Stimulated activated CD8-positive, alpha-beta memory T cell treated with anti-CD3 and anti-CD28 coated beads, Interleukin-15, amount 100 ng/mL, for 1 hour (primary cell): ENCODE measurements around the gene PXDC1.
"Not testable (repeated sequence)": the region's sequence is repeated elsewhere in the genome, so short reads cannot be mapped to it uniquely, and the experiment has no call there.

Source experiments
- DNase-seq: peaks from one replicate; pipeline ENCODE4 v3.0.0-alpha.2; 2020; ENCODE audit warnings: low read depth

PXDC1 gene

DNA sequence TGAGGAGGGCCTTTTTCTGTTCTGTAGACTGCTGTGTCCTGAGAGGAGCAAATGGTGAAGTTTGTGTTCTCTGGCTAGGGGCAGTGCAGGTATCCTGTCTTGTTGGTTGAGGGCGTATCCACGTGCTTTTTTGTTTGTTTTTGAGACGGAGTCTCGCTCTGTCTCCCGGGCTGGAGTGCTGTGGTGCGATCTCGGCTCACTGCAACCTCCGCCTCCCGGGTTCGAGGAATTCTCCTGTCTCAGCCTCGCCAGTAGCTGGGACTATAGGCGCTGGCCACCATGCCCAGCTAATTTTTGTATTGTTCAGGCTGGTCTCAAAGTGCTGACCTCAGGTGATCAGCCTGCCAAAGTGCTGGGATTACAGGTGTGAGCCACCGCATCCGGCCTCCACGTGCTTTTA lies 10.8 kb upstream of the PXDC1 start:
- no peak for DNase-seq

DNA sequence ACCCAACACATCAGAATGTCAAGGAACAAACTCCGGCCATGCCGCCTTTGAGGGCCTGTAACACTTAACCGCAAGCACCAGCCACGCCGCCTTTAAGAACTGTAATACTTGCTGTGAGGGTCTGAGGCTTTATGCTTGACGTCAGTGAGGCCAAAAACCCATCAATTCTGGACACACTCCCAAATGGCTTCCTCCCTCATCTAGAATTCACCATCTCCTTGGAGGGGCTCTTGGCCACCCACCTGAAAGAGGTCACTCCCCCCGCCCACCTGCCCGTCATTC lies 10.4 kb upstream of the PXDC1 start:
- DNase-seq, result no peak

DNA sequence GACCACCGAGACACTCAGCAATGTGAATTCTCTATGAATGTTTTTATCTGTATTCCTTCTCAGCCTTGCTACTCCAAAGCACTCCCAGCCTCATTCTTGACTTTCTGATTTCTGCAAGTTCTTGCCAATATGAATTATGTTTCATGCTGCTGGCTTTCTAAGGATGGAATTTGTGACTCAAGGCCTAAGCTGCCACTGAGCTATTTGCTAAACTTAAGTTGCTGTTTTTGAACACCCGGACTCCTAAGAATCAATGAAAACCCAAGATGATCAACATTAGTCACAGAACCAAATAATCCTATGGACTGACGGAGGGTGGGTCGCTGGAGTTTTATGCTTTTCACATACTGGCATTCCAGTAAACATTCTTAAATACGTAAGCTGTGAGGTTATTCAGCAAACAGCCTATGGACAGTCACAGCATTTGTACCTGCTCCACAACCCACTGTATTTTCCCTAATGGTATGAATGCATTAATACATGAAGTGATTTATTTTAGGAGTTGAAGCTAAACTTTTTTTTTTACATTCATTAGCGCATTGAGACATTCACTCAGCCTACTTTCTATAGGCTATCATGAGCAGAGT lies 8.2 kb upstream of the PXDC1 start:
- DNase-seq, result no peak

DNA sequence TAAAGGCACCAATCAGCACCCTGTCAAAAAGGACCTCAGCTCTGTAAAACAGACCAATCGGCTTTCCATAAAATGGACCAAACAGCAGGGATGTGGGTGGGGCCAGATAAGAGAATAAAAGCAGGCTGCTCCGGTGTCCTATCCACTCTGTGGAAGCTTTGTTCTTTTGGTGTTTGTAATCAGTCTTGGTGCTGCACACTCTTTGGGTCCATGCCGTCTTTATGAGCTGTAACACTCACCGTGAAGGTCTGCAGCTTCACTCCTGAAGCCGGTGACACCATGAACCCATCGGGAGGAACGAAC lies 7.3 kb upstream of the PXDC1 start:
- DNase-seq, result no peak

DNA sequence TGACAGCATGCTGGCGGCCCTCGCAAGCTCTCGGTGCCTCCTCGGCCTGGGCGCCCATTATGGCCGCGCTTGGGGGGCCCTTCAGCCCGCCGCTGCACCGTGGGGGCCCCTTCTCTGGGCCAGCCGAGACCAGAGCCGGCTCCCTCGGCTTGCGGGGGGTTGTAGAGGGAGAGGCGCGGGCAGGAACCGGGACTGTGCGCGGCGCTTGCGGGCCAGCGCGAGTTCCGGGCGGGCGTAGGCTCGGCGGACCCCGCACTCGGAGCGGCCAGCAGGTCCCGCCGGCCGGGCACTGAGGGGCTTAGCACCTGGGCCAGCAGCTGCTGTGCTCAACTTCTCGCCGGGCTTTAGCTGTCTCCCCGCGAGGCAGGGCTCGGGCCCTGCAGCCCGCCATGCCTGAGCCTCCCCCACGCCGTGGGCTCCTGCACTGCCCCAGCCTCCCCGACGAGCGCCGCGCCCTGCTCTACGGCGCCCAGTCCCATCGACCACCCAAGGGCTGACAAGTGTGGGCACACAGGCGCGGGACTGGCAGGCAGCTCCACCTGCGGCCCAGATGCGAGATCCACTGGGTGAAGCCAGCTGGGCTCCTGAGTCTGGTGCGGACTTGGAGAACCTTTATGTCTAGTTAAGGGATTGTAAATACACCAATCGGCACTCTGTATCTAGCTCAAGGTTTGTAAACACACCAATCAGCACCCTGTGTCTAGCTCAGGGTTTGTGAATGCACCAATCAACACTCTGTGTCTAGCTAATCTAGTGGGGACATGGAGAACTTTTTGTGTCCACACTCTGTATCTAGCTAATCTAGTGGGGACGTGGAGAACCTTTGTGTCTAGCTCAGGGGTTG lies 6.7 kb upstream of the PXDC1 start:
- DNase-seq, result not testable (repeated sequence)

DNA sequence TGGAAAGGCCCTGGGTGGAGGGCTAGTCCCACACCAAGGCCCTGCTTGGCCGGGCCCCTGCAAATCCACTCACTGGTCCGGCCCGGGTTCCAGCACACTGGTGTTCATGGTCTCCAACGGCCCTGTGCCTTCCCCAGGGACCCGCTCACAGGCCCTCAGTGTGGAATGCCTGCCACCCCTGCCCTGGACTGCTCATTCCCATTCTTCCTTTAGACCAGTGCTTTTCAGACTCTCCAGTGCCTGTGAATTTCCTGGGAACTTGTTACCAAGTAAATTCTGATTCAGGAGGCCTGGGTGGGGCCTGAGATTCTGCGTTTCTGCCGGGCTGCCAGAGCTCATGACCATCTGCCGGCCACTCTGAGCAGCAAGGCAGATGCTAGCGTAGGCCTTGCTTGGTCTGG lies 5.7 kb upstream of the PXDC1 start:
- no peak for DNase-seq

DNA sequence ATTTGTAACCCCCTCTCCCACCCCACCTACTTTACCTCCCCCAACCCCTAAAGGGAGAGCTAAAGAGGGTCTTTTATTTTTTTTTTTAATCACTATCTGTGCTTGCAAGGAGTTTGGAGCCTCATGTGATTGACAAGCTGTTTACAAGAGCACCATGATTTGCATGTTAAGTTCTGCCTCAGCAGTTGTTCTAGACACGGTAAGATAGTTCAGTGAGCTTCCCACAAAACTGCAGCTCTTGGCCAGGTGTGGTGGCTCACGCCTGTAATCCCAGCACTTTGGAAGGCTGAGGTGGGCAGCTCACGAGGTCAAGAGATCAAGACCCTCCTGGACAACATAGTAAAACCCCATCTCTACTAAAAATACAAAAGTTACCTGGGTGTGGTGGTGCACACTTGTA lies 5.0 kb upstream of the PXDC1 start:
- no peak for DNase-seq

DNA sequence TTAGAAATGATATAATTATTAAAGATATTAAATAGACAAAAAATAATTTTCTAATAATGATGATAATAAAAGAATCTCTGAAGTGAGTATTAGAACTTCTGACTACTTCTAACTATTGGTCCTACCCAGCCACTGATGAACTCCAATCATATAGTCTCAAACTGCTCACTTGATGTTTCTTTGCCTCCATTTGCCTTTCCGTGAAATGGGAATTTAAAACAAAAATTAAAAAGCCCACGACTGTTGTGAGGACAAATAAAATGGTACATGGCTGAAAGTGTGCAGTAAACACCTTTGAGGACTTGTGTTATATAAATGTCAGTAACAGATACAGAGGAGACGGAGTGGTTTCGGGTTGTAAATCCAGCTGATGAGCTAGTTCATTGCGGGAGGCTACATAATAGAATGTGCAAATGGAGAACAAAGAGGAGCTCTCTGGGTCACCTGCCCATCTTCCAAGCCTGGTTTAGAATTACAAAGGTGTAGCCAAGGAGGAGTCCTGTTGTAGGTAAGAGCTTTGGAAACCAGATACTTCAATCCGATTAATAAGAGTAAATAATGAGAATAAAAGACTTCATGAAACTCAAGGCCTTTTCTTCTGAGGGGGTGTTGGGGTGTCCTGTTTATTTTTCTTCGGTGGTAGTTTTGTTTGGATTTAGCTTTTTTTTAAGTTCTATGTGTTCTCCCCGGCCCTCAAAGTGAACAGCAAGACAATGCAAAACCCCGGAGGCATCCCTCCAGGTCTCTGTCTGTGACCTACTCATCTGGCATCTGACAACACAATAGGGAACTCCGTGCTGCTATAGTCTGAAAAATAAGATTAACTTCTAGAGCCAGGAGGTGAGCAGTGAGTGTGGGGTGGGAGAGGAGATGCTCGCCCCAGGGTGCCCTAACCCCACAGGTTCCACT lies 4.4 kb upstream of the PXDC1 start:
- no peak for DNase-seq

DNA sequence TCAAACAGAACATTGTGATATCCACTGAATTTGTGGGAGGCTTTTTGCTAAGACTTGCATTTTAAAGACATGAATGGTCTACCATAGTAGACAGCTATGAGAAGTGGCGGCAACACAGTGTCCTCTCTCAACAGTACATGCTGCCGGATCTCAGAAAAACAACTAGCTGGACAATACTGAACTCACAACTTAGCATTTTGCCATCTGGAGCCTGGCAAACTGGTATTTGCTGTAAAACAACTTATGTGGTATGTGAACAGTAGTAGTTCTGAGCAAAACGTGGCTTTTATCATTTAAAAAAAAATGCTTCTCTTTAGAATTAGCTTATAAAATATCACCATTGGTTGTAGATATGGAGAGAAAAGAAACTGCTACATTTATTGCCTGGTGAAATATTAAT lies 3.3 kb upstream of the PXDC1 start:
- DNase-seq, result no peak

DNA sequence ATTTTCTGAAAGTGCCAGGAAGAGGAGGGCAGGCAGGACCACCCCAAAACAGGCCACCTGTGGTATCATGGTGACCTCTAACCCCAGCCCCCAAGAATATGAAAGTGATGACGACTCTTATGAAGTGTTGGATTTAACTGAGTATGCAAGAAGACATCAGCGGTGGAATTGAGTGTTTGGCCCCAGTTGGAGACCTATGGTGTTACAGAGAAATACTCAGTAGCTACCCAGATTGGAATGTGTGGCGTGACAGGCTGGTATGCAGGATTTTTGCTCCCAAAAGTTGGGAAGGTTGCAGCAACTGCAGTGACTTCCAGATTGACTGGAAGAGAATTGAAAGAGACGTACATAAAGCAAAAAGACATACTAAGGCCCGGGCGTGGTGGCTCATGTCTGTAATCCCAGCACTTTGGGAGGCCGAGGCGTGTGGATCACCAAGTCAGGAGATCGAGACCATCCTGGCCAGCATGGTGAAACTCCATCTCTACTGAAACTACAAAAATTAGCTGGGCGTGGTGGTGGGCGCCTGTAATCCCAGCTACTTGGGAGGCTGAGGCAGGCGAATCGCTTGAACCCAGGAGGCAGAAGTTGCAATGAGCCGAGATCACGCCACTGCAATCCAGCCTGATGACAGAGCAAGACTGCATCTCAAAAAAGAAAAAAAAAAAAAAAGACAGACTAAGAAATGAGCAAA lies 2.7 kb upstream of the PXDC1 start:
- DNase-seq, result not testable (repeated sequence)

DNA sequence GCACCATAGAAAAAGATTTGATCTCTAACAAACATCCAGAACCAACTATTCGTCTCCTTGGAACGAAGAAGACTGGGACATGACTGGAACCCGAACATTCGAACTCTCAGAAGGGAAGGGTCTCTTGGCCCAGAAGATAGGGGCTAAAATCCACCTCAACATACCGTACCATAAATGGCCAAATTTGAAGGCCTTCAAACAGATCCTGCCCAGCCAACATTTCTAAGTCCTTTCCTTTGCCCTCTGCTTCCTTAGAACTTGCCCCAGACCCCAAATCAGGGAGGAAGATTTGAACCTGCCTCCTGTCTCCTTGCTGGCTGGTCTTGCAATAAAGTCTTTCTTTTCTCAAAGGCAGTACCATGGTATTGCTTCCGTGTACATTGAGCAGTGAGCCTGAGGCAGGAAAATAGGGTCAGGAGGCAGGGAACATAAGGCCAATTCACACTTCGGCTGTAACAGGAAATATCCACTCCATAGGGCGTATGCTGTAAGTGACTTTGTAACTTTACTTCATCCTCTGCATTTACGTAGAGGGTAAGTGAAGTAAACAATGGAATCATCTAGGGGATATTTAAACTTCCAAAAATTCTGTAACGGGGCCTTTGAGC lies 1.8 kb upstream of the PXDC1 start:
- DNase-seq, result no peak

DNA sequence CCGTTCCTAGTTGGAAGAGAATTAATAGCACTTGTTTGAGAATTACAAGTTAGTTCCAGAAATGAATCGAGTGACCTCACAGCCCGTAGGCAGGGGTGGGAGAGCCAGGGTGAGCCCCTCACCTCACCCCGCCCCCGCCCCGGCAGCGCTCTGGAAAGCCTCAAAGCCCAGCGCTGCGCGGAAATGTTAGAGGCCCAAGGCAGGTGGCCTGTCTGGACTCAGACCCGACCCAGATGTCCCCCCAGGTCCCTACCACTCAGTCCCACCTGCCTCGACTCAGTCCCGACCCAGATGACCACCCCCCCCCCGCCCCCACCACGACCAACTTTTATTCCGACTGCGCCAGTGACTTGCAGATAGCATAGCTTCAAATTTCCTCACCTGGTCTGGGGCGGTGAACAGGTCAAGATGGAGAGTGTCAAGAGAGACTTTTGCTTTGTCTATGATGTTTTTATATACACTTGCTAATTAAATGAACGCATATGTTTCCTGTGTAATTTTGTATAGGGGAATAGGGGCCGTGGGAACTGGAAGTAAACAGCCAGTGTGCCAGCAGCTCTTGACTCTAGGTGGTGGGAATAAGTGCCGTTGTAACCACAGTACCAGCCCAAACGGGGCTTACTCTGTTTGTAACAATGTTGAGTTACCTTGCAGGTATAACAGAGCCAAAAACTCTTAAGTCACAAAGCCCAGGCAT lies 1.2 kb upstream of the PXDC1 start:
- DNase-seq, result no peak

DNA sequence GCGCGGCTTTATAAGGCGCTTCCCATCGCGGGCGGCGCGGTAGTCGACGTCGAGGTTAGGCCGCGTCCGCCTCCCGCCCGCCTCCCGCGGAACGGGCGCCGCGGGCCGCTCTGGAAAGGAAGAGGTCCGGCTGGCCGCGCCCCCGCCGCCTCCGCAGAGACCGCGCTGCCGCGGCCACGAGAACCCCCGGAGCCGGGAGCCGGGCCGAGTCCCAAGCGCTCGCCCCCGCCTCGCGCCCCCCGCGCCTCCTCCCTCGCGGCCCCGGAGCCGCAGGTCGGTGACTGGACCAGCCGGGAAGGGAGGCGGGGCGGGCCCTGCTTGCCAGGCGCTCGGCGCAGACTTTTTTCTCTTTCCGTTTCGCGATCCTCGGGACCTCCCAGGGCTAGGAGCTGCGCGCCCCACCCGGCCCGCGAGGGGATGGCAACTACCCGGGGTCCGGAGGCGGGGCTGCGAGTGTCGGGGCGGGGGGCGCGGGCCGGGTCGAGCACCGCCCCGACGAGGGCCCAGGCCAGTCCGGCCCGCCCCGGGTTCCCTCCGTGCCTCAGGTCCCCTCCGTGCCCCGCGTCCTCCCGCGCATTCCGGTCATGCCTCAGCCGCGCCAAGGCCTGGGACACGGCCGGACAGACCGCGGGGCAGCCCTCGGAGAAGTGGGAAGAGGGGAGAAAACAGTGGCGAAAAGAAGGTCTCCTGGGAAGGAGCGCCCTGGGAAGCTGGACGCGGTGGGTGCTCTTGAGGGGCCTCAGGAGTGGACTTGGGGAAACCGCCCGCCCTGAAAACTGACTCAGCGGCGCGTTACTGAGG lies 417 bp upstream of the PXDC1 start:
- no peak for DNase-seq

DNA sequence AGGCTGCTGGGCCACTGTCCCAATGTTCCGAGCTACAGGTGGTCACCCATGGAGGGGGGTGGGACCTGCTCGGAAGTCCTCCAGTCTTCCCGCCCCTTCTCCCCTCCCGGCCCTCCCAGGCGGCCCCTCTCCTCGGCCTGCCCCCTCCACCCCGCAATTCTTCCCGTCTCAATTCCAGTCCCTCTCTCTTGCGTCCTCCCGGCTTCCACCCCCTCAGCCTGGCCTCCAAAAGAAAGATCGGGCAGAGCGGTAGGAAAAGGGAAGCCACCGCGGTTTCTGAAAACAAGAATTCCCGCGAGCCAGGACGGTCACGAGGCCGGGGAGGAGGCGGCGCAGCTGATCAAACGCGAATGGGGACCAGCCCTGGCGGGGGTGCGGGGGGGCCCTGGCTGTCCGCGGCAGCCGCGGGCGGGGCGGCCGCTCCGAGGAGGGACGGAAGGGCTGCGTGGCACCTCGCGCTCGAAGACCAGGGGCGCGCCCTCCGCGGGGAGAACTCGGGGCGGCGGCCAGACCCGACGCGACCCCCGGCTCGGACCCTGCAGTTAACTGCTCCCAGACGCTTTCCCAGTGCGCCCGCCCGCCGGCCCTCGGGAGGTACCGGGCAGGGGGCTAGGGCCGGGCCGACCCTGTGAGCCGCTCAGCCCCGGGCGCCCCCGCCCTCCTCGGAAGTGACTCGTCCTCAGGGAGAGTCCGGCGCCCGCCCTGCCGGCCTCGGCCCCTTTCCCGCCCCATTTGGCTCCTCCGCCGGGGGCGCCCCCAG lies 1.0 kb downstream of the PXDC1 start:
- no peak for DNase-seq

DNA sequence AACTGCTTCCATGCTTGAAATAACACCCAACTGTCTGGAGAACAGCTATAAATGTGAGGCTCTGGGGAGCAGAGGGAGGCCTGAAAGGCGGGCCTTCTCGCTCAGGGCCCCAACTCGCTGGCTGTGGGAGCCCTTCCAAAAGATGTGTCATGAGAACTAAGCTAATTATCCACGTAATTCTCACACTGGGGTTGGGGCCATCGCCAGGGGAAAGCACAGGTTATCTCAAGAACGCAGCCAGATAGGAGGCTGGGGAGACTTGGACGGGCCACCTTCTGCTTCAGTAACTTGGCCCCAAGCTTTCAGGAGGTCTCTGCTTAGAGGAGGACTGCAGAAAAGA lies 1.6 kb downstream of the PXDC1 start:
- DNase-seq, result no peak

DNA sequence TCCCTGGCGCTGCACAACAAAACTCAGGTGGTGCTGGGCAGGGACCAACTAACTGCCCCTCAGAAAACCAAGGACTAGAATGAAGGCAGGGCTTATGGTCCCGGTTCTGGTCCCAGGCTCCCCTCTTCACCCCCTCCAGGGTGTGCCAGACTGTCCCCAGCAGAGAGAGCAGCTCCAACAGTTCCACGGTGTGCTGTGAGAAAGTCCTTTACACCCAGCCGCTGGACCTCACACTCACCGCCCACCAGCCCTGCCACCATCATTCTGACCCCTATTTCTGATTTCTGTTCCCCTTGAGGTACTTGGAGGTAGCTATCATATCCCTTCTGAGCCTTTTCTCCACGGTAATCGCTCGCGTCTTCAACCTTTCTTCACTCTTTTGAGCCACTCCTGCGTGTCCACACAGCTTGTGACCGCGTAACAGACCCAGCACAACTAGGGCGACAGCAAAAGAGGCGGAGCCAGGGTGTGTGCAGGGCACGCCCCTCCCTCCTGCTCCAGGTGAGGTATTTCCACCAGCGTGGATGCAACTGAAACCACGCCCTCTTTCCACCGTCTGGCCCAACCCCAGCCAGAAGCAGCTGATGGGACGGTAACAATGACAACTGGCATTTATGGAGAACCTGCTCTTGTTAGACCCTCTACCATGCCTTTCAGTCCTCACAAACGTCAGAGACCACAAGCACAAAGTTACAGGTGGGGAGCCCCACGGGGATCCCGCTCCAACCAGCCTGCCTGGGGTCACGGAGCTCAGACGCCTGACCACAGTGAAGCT lies 2.3 kb downstream of the PXDC1 start:
- DNase-seq, result no peak

DNA sequence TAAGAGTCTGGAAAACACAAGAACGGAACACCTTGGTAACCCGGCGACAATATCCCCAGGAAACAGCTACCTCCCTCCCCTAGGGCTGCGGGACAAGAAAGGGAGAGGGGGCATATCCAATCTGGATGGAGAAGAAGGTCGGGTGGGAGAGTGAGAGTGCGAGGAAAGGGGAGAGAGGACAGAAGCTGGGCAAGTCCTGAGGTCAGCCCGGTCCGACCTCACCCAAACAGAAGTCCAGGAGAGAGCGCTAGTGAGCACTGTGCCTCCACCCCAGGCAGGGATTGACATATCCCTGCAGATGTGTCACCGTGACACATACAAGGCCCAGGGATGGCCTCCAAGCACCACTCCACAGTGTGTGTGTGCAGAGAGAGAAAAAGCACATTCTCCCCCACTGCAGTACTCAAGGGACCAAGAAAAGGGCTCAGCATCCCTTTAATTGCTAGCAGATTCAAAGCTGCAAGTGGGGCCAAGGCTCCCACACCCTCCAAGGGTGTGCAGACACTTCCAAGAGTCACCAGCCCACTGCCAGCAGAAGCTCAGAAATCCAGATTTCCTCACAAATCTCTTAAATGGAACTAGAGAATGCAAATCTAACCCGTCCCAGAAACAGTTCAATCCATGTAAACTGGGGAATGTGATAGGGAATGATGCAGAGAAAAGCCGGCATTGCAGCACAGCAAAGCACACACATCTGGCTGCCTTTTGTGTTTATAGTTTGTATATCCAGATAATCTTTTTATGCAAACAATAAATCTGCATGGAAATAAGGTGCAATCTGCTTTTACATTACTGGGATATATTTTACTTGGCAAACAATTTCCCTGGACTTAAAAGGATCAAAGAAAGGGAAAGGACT lies 3.1 kb downstream of the PXDC1 start:
- DNase-seq, result no peak

DNA sequence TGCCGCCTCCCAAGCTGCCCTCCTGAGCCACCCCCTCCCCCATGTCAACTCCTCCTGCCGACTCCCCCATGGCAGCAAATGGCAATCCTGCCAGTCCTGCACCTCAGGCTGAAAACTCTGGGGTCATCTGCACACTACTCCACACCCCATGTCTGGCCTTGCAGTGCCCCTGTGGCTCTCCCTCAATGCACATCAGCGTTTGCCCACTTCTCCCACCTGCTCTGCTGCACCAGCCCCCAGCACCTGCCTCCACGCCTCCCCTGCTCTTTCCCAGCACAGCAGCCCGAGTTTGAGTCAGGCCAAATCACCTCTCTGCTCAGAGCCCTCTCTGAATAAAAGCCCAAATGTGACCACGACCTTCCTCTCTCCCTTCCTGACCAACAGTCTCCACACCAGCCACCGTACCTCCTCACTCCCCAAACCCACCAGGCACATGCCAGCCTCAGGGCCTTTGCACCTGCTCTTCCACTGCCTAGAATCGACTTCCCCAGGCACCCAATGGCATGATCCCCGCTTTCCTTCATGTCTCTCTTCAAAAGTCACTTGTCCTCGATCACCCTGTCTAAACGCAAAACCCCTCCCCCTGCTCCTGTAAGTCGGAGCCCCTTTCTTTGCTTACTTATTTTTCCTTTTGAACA lies 4.3 kb downstream of the PXDC1 start:
- DNase-seq, result no peak
